ENCODE measurements around the gene CACFD1. TPM values are rescaled to one million over a fixed set of nuclear protein-coding genes. Genes with fewer than 3 reads are reported as not detected.

Gene CACFD1
- total and polyA plus RNA-seq, 2 experiments from 2014 or later, result 5.8 to 18.2 TPM

DNA sequence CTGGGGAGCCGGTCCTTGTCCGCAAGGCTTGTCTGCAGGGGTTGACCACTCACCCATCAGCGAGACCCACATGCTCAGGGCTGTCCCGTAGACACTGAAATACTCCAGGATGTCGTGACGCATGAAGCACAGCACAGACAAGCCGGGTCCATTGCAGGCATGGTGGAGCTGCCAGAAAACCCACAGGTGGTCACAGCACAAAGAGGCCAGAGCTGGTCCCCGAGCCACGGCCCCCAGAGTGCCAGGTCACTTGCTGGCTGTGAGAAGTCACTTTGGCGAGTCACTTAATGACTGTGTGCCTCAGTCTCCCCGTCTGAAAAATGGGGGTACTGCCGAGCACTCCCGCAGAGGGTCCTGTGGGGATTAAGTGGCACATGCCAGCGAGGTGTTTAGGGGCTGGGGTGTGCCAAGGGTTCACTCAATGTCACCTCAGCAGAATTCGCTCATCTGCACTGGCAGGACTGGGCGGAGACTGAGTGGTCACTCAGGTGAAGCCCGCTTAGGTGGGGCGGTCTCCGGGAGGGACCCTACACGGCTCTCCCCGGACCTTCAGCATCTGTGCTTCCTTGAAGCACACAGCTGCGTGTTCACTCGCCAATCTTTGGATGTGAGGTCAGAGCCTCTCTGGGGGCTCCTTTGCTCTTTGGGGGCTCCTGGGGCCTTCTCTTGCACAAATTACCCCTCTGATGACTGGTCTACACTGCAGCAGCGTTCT is 60.5 kb downstream of the CACFD1 start:
- TF ChIP-seq POLR2AphosphoS5 (IDR thresholded peaks at IDR 0.05; ENCODE audit: low read depth) (no peak), CREB1 (CRISPR knock-in tag; IDR thresholded peaks at IDR 0.05; ENCODE audit: low read depth) (no peak), ZNF114 (CRISPR knock-in tag; IDR thresholded peaks at IDR 0.05) (no peak), STAT1 (IDR thresholded peaks at IDR 0.05; ENCODE audit: unreplicated experiment) (no peak), NANOG (IDR thresholded peaks at IDR 0.05; ENCODE audit: borderline replicate concordance) (no peak), EZH2 (IDR thresholded peaks at IDR 0.05; ENCODE audit: low read depth, unreplicated experiment) (no peak), ZNF331 (CRISPR knock-in tag; IDR thresholded peaks at IDR 0.05; ENCODE audit: low read depth) (no peak), EZH2phosphoT487 (IDR thresholded peaks at IDR 0.05; ENCODE audit: unreplicated experiment) (no peak), JUNB (IDR thresholded peaks at IDR 0.05; ENCODE audit: unreplicated experiment) (no peak)
- TF ChIP-seq, protein P1, sequence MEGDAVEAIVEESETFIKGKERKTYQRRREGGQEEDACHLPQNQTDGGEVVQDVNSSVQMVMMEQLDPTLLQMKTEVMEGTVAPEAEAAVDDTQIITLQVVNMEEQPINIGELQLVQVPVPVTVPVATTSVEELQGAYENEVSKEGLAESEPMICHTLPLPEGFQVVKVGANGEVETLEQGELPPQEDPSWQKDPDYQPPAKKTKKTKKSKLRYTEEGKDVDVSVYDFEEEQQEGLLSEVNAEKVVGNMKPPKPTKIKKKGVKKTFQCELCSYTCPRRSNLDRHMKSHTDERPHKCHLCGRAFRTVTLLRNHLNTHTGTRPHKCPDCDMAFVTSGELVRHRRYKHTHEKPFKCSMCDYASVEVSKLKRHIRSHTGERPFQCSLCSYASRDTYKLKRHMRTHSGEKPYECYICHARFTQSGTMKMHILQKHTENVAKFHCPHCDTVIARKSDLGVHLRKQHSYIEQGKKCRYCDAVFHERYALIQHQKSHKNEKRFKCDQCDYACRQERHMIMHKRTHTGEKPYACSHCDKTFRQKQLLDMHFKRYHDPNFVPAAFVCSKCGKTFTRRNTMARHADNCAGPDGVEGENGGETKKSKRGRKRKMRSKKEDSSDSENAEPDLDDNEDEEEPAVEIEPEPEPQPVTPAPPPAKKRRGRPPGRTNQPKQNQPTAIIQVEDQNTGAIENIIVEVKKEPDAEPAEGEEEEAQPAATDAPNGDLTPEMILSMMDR (conservative IDR thresholded peaks at IDR 0.05; ENCODE audit: low read depth in 2 of 2), result no peak
- TF ChIP-seq, protein P2, sequence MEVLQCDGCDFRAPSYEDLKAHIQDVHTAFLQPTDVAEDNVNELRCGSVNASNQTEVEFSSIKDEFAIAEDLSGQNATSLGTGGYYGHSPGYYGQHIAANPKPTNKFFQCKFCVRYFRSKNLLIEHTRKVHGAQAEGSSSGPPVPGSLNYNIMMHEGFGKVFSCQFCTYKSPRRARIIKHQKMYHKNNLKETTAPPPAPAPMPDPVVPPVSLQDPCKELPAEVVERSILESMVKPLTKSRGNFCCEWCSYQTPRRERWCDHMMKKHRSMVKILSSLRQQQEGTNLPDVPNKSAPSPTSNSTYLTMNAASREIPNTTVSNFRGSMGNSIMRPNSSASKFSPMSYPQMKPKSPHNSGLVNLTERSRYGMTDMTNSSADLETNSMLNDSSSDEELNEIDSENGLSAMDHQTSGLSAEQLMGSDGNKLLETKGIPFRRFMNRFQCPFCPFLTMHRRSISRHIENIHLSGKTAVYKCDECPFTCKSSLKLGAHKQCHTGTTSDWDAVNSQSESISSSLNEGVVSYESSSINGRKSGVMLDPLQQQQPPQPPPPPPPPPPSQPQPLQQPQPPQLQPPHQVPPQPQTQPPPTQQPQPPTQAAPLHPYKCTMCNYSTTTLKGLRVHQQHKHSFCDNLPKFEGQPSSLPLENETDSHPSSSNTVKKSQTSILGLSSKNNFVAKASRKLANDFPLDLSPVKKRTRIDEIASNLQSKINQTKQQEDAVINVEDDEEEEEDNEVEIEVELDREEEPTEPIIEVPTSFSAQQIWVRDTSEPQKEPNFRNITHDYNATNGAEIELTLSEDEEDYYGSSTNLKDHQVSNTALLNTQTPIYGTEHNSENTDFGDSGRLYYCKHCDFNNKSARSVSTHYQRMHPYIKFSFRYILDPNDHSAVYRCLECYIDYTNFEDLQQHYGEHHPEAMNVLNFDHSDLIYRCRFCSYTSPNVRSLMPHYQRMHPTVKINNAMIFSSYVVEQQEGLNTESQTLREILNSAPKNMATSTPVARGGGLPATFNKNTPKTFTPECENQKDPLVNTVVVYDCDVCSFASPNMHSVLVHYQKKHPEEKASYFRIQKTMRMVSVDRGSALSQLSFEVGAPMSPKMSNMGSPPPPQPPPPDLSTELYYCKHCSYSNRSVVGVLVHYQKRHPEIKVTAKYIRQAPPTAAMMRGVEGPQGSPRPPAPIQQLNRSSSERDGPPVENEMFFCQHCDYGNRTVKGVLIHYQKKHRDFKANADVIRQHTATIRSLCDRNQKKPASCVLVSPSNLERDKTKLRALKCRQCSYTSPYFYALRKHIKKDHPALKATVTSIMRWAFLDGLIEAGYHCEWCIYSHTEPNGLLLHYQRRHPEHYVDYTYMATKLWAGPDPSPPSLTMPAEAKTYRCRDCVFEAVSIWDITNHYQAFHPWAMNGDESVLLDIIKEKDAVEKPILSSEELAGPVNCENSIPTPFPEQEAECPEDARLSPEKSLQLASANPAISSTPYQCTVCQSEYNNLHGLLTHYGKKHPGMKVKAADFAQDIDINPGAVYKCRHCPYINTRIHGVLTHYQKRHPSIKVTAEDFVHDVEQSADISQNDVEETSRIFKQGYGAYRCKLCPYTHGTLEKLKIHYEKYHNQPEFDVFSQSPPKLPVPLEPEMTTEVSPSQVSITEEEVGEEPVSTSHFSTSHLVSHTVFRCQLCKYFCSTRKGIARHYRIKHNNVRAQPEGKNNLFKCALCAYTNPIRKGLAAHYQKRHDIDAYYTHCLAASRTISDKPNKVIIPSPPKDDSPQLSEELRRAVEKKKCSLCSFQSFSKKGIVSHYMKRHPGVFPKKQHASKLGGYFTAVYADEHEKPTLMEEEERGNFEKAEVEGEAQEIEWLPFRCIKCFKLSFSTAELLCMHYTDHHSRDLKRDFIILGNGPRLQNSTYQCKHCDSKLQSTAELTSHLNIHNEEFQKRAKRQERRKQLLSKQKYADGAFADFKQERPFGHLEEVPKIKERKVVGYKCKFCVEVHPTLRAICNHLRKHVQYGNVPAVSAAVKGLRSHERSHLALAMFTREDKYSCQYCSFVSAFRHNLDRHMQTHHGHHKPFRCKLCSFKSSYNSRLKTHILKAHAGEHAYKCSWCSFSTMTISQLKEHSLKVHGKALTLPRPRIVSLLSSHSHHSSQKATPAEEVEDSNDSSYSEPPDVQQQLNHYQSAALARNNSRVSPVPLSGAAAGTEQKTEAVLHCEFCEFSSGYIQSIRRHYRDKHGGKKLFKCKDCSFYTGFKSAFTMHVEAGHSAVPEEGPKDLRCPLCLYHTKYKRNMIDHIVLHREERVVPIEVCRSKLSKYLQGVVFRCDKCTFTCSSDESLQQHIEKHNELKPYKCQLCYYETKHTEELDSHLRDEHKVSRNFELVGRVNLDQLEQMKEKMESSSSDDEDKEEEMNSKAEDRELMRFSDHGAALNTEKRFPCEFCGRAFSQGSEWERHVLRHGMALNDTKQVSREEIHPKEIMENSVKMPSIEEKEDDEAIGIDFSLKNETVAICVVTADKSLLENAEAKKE (CRISPR knock-in tag; IDR thresholded peaks at IDR 0.05), result no peak
- TF ChIP-seq, protein P3, sequence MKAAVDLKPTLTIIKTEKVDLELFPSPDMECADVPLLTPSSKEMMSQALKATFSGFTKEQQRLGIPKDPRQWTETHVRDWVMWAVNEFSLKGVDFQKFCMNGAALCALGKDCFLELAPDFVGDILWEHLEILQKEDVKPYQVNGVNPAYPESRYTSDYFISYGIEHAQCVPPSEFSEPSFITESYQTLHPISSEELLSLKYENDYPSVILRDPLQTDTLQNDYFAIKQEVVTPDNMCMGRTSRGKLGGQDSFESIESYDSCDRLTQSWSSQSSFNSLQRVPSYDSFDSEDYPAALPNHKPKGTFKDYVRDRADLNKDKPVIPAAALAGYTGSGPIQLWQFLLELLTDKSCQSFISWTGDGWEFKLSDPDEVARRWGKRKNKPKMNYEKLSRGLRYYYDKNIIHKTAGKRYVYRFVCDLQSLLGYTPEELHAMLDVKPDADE (IDR thresholded peaks at IDR 0.05), result no peak
- TF ChIP-seq, protein P4, sequence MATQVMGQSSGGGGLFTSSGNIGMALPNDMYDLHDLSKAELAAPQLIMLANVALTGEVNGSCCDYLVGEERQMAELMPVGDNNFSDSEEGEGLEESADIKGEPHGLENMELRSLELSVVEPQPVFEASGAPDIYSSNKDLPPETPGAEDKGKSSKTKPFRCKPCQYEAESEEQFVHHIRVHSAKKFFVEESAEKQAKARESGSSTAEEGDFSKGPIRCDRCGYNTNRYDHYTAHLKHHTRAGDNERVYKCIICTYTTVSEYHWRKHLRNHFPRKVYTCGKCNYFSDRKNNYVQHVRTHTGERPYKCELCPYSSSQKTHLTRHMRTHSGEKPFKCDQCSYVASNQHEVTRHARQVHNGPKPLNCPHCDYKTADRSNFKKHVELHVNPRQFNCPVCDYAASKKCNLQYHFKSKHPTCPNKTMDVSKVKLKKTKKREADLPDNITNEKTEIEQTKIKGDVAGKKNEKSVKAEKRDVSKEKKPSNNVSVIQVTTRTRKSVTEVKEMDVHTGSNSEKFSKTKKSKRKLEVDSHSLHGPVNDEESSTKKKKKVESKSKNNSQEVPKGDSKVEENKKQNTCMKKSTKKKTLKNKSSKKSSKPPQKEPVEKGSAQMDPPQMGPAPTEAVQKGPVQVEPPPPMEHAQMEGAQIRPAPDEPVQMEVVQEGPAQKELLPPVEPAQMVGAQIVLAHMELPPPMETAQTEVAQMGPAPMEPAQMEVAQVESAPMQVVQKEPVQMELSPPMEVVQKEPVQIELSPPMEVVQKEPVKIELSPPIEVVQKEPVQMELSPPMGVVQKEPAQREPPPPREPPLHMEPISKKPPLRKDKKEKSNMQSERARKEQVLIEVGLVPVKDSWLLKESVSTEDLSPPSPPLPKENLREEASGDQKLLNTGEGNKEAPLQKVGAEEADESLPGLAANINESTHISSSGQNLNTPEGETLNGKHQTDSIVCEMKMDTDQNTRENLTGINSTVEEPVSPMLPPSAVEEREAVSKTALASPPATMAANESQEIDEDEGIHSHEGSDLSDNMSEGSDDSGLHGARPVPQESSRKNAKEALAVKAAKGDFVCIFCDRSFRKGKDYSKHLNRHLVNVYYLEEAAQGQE (IDR thresholded peaks at IDR 0.05; ENCODE audit: unreplicated experiment), result no peak
- Histone ChIP-seq H3F3A (replicated peaks; ENCODE audit: low read depth) (no peaks in the 10 kb centered on the region), H3K79me2 (replicated peaks; ENCODE audit: insufficient read depth) (no peaks in the 10 kb centered on the region), H3K36me3 (ENCODE audit: insufficient read depth) (no peaks in the 10 kb centered on the region), H3K27me3 (ENCODE audit: insufficient read depth) (no peaks in the 10 kb centered on the region), H3K4me3 (no peak overlapping the region), H3K4me1 (ENCODE audit: insufficient read depth) (no peaks in the 10 kb centered on the region), H2AFZ (no peak overlapping the region), H4K20me1 (replicated peaks; ENCODE audit: insufficient read depth) (no peaks in the 10 kb centered on the region), H3K9me2 (ENCODE audit: insufficient read depth) (no peaks in the 10 kb centered on the region), H3K4me2 (no peak overlapping the region), H3K27ac (ENCODE audit: low read depth) (no peak overlapping the region)
- Mint-ChIP-seq H3K27me3 (ENCODE audit: insufficient read depth, low read depth, poor library complexity) (peaks cover 8% of the 10 kb centered on the region), H3K27ac (no peak overlapping the region), H3K36me3 (ENCODE audit: low read depth) (no peaks in the 10 kb centered on the region; the same call in 2 of the 3 replicates), H3K4me3 (no peak overlapping the region), H3K9me3 (no peaks in the 10 kb centered on the region; the same call in 2 of the 3 replicates), H3K4me1 (peaks cover 8% of the 10 kb centered on the region; the same call in 2 of the 3 replicates)
- DNase-seq (ENCODE audit: low spot score) (no peak), ATAC-seq (no peak)

Measured in GM23338 (cell line).